ENCODE results near the gene PPT1.

Gene PPT1

DNA sequence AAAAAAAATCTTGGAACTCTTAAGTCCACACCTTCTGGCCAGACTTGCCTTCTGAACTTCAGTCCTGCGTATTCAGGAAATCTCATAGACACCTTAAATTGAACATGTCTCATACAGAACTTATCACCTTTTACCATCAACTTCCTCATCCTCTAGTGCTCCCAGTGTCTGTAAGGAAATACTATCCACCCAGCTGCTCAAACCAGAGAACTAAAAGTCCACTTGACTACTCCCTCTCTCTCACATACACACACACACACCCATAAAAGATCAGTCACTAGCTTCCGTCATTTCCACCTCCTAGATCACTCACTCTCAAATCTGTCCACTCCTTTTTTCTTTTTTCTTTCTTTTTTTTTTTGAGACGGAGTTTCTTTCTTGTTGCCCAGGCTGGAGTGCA is 67.4 kb downstream of the PPT1 start:
- no peak overlapping the region for H2BK15ac ChIP-seq (ENCODE audit: low read length)
- H2BK12ac ChIP-seq (ENCODE audit: low read length), result no peak overlapping the region
- no peaks in the 10 kb centered on the region for H3K79me1 ChIP-seq (ENCODE audit: low read depth, low read length)
- no CpG with 5 or more reads among the region's 3 CpGs for WGBS, 2 donors (ENCODE audit: extremely low coverage in 2 of 2, insufficient read length in 2 of 2, insufficient replicate concordance in 1 of 2)
- H3K27ac ChIP-seq (replicated peaks; ENCODE audit: low read length), result no peak overlapping the region
- no peak overlapping the region for H3K4ac ChIP-seq (ENCODE audit: low read length)
- no peak overlapping the region for H4K91ac ChIP-seq (ENCODE audit: low read depth, low read length, poor library complexity)
- no peak overlapping the region for H3K23ac ChIP-seq (ENCODE audit: low read depth, low read length, poor library complexity)
- H3K18ac ChIP-seq (ENCODE audit: low read length), result no peak overlapping the region
- H4K8ac ChIP-seq (ENCODE audit: low read depth, low read length), result no peak overlapping the region
- H3K9me3 ChIP-seq (replicated peaks in 1 of 2; ENCODE audit: control insufficient read depth in 2 of 2, insufficient read depth in 1 of 2, low read depth in 1 of 2, low read length in 2 of 2), result peaks cover 2 to 6% of the 10 kb centered on the region in 2 donors
- H3K36me3 ChIP-seq (replicated peaks in 1 of 2; ENCODE audit: control insufficient read depth in 2 of 2, insufficient read depth in 2 of 2, low read length in 2 of 2), result no peaks in the 10 kb centered on the region
- H3K4me1 ChIP-seq (ENCODE audit: control insufficient read depth in 2 of 2, insufficient read depth in 1 of 2, low read depth in 1 of 2, low read length in 2 of 2), result no peaks in the 10 kb centered on the region
- H2AFZ ChIP-seq (ENCODE audit: low read length), result no peak overlapping the region
- H3K27me3 ChIP-seq (ENCODE audit: control insufficient read depth in 3 of 3, insufficient read depth in 3 of 3, low read depth in 1 of 3, low read length in 3 of 3), result no peaks in the 10 kb centered on the region
- H2BK120ac ChIP-seq (ENCODE audit: low read depth, low read length), result no peak overlapping the region
- no peak overlapping the region for H3K14ac ChIP-seq (ENCODE audit: low read length)
- H3K4me3 ChIP-seq (ENCODE audit: low read length in 2 of 2), result no peak overlapping the region
- no peak overlapping the region for H3K4me2 ChIP-seq (ENCODE audit: insufficient read depth, low read length, poor library complexity, severe bottlenecking)
- DNase-seq (ENCODE audit: low spot score), result no peak
- H2AK5ac ChIP-seq (ENCODE audit: low read depth, low read length), result no peak overlapping the region
- H2BK5ac ChIP-seq (ENCODE audit: low read length), result no peak overlapping the region
- no peak overlapping the region for H3K9ac ChIP-seq (ENCODE audit: low read depth, low read length, poor library complexity)

DNA sequence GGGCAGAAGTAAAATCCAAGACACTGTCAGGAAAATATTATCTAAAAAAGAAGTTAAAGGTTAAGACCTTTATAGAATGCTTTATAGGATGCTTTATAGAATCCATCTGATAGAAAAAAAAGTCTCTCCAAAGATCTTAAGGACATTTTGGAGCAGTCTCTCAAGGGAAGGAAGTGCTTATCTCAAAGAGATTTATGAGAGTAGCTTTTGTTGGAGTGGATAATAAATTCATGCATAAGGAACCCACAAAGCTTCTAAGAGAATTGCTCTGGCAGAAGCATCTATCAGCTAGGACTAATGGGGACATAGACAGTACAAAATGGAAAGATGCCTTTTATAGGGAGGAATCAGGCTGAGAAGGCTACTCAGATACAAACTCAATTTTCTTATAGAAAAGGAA is 69.4 kb downstream of the PPT1 start:
- H3K4me1 ChIP-seq (ENCODE audit: control insufficient read depth in 2 of 2, insufficient read depth in 1 of 2, low read depth in 1 of 2, low read length in 2 of 2), result no peaks in the 10 kb centered on the region
- H4K91ac ChIP-seq (ENCODE audit: low read depth, low read length, poor library complexity), result no peak overlapping the region
- H3K18ac ChIP-seq (ENCODE audit: low read length), result no peak overlapping the region
- H2BK12ac ChIP-seq (ENCODE audit: low read length), result no peak overlapping the region
- no peak for DNase-seq (ENCODE audit: low spot score)
- no peak overlapping the region for H2BK5ac ChIP-seq (ENCODE audit: low read length)
- H3K4ac ChIP-seq (ENCODE audit: low read length), result no peak overlapping the region
- H2AFZ ChIP-seq (ENCODE audit: low read length), result no peak overlapping the region
- H3K14ac ChIP-seq (ENCODE audit: low read length), result no peak overlapping the region
- H3K4me2 ChIP-seq (ENCODE audit: insufficient read depth, low read length, poor library complexity, severe bottlenecking), result no peak overlapping the region
- H3K9me3 ChIP-seq (replicated peaks in 1 of 2; ENCODE audit: control insufficient read depth in 2 of 2, insufficient read depth in 1 of 2, low read depth in 1 of 2, low read length in 2 of 2), result peaks cover 2 to 10% of the 10 kb centered on the region in 2 donors
- no peak overlapping the region for H2BK15ac ChIP-seq (ENCODE audit: low read length)
- H3K36me3 ChIP-seq (replicated peaks in 1 of 2; ENCODE audit: control insufficient read depth in 2 of 2, insufficient read depth in 2 of 2, low read length in 2 of 2), result no peaks in the 10 kb centered on the region
- no peak overlapping the region for H2AK5ac ChIP-seq (ENCODE audit: low read depth, low read length)
- H3K27ac ChIP-seq (replicated peaks; ENCODE audit: low read length), result no peak overlapping the region
- H3K27me3 ChIP-seq (ENCODE audit: control insufficient read depth in 3 of 3, insufficient read depth in 3 of 3, low read depth in 1 of 3, low read length in 3 of 3), result no peaks in the 10 kb centered on the region
- H4K8ac ChIP-seq (ENCODE audit: low read depth, low read length), result no peak overlapping the region
- no peak overlapping the region for H3K4me3 ChIP-seq (ENCODE audit: low read length in 2 of 2)
- no peak overlapping the region for H3K9ac ChIP-seq (ENCODE audit: low read depth, low read length, poor library complexity)
- no peaks in the 10 kb centered on the region for H3K79me1 ChIP-seq (ENCODE audit: low read depth, low read length)
- H2BK120ac ChIP-seq (ENCODE audit: low read depth, low read length), result no peak overlapping the region
- H3K23ac ChIP-seq (ENCODE audit: low read depth, low read length, poor library complexity), result no peak overlapping the region

DNA sequence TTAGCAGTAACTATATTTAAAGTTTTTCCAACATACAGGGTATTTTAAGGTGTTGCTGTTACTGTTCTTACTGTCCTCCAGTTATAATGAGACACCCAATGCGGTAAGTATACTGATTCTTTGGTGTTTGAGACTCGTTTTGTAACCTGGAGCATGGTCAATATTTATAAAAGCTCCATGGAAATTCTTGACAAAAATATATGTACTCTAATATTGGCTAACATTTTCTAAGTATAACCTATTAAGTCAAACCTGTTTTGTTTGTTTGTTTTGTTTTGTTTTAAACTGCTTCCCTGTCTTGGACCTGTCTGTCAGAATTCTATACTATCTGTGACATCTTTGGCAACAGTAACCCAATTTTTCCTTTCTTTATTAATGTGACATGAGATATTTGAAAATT is 72.4 kb downstream of the PPT1 start:
- no peak overlapping the region for H2BK12ac ChIP-seq (ENCODE audit: low read length)
- H4K91ac ChIP-seq (ENCODE audit: low read depth, low read length, poor library complexity), result no peak overlapping the region
- no peak overlapping the region for H3K9ac ChIP-seq (ENCODE audit: low read depth, low read length, poor library complexity)
- no peak overlapping the region for H3K4me3 ChIP-seq (ENCODE audit: low read length in 2 of 2)
- no peak overlapping the region for H3K18ac ChIP-seq (ENCODE audit: low read length)
- no peak overlapping the region for H2BK120ac ChIP-seq (ENCODE audit: low read depth, low read length)
- H2AK5ac ChIP-seq (ENCODE audit: low read depth, low read length), result no peak overlapping the region
- H3K79me1 ChIP-seq (ENCODE audit: low read depth, low read length), result no peaks in the 10 kb centered on the region
- no peak overlapping the region for H2BK15ac ChIP-seq (ENCODE audit: low read length)
- H3K27ac ChIP-seq (replicated peaks; ENCODE audit: low read length), result no peak overlapping the region
- H3K14ac ChIP-seq (ENCODE audit: low read length), result no peak overlapping the region
- no peak overlapping the region for H2BK5ac ChIP-seq (ENCODE audit: low read length)
- H2AFZ ChIP-seq (ENCODE audit: low read length), result no peak overlapping the region
- no peak for DNase-seq (ENCODE audit: low spot score)
- H3K27me3 ChIP-seq (ENCODE audit: control insufficient read depth in 3 of 3, insufficient read depth in 3 of 3, low read depth in 1 of 3, low read length in 3 of 3), result no peaks in the 10 kb centered on the region
- no peak overlapping the region for H3K4ac ChIP-seq (ENCODE audit: low read length)
- H3K4me2 ChIP-seq (ENCODE audit: insufficient read depth, low read length, poor library complexity, severe bottlenecking), result no peak overlapping the region
- H3K36me3 ChIP-seq (replicated peaks in 1 of 2; ENCODE audit: control insufficient read depth in 2 of 2, insufficient read depth in 2 of 2, low read length in 2 of 2), result no peaks in the 10 kb centered on the region
- no CpG with 5 or more reads among the region's 2 CpGs for WGBS, 2 donors (ENCODE audit: extremely low coverage in 2 of 2, insufficient read length in 2 of 2, insufficient replicate concordance in 1 of 2)
- H3K9me3 ChIP-seq (replicated peaks in 1 of 2; ENCODE audit: control insufficient read depth in 2 of 2, insufficient read depth in 1 of 2, low read depth in 1 of 2, low read length in 2 of 2), result peaks cover 2 to 10% of the 10 kb centered on the region in 2 donors
- H3K4me1 ChIP-seq (ENCODE audit: control insufficient read depth in 2 of 2, insufficient read depth in 1 of 2, low read depth in 1 of 2, low read length in 2 of 2), result no peaks in the 10 kb centered on the region
- no peak overlapping the region for H3K23ac ChIP-seq (ENCODE audit: low read depth, low read length, poor library complexity)
- no peak overlapping the region for H4K8ac ChIP-seq (ENCODE audit: low read depth, low read length)

DNA sequence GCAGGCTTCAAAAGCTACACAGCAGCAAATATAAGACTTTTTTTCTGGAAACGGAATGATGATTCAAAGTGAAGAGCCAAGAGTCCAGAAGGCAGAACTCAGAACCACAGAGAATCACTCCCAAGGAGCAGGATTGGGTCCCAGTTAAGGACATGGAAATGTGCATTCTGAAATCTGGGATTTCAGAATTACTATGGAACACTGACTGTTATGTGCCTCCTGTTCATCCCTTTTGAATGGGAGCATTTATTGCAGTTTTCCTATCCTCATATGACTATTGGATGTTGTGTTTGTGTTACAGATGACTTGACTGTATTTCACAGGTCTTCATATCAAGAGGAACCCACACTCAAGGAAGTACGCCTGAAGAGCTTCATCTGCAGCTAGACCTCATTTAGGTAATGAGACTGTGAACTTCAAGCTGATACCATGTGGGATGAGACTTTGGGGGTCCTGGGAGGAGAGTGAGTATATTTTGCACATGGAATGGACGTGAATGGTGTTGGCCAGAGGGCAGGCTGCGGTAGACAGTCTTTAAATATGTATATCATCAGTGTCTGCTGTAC is 73.6 kb downstream of the PPT1 start:
- Histone ChIP-seq H4K91ac (ENCODE audit: low read depth, low read length, poor library complexity) (no peak overlapping the region), H3K36me3 (replicated peaks in 1 of 2; ENCODE audit: control insufficient read depth in 2 of 2, insufficient read depth in 2 of 2, low read length in 2 of 2) (no peaks in the 10 kb centered on the region), H2BK5ac (ENCODE audit: low read length) (no peak overlapping the region), H3K27me3 (ENCODE audit: control insufficient read depth in 3 of 3, insufficient read depth in 3 of 3, low read depth in 1 of 3, low read length in 3 of 3) (no peaks in the 10 kb centered on the region), H3K4me3 (ENCODE audit: low read length in 2 of 2) (no peak overlapping the region), H3K4me2 (ENCODE audit: insufficient read depth, low read length, poor library complexity, severe bottlenecking) (no peak overlapping the region), H3K27ac (replicated peaks; ENCODE audit: low read length) (no peak overlapping the region), H3K79me1 (ENCODE audit: low read depth, low read length) (no peaks in the 10 kb centered on the region), H3K4me1 (ENCODE audit: control insufficient read depth in 2 of 2, insufficient read depth in 1 of 2, low read depth in 1 of 2, low read length in 2 of 2) (no peaks in the 10 kb centered on the region), H2AFZ (ENCODE audit: low read length) (no peak overlapping the region), H3K4ac (ENCODE audit: low read length) (no peak overlapping the region), H3K14ac (ENCODE audit: low read length) (no peak overlapping the region), H2BK12ac (ENCODE audit: low read length) (no peak overlapping the region), H3K18ac (ENCODE audit: low read length) (no peak overlapping the region), H2BK120ac (ENCODE audit: low read depth, low read length) (no peak overlapping the region), H3K23ac (ENCODE audit: low read depth, low read length, poor library complexity) (no peak overlapping the region), H3K9ac (ENCODE audit: low read depth, low read length, poor library complexity) (no peak overlapping the region), H4K8ac (ENCODE audit: low read depth, low read length) (no peak overlapping the region), H2BK15ac (ENCODE audit: low read length) (no peak overlapping the region), H2AK5ac (ENCODE audit: low read depth, low read length) (no peak overlapping the region), H3K9me3 (replicated peaks in 1 of 2; ENCODE audit: control insufficient read depth in 2 of 2, insufficient read depth in 1 of 2, low read depth in 1 of 2, low read length in 2 of 2) (peaks cover 2 to 10% of the 10 kb centered on the region in 2 donors)
- DNase-seq (ENCODE audit: low spot score), result no peak
- WGBS, 2 donors (ENCODE audit: extremely low coverage in 2 of 2, insufficient read length in 2 of 2, insufficient replicate concordance in 1 of 2), result no CpG with 5 or more reads among the region's 4 CpGs
